ENCODE data around the gene C1orf35. TPM values are rescaled to one million over a fixed set of nuclear protein-coding genes. Genes with fewer than 3 reads are reported as not detected.

The C1orf35 gene
- total RNA-seq, 4 donors from 2014 or later: 10.6 to 18.6 (median 12.6) TPM; not detected in 1

- Histone ChIP-seq H3K36me3 (no peaks in the 10 kb centered on the region), H3K4me3 (no peak overlapping the region), H3K9me3 (no peaks in the 10 kb centered on the region), H3K27me3 (no peaks in the 10 kb centered on the region), H3K4me1 (no peaks in the 10 kb centered on the region), H3K27ac (no peak overlapping the region)
- no peak for TF ChIP-seq POLR2A (IDR thresholded peaks at IDR 0.05)
- no peak for TF ChIP-seq CTCF (IDR thresholded peaks at IDR 0.05)
- intact Hi-C loops (cut with DNase I; ENCODE audit: low total_unique reads): loop anchor here (10.0 kb wide), 1 partner anchor 308 kb away; no protein-coding TSS in a partner anchor
- peak in 1 of 2 donors; percentile 11 for DNase-seq
Measured at GRCh38 chr1:228073061-228073856, 29.9 kb downstream of the C1orf35 start.

DNA sequence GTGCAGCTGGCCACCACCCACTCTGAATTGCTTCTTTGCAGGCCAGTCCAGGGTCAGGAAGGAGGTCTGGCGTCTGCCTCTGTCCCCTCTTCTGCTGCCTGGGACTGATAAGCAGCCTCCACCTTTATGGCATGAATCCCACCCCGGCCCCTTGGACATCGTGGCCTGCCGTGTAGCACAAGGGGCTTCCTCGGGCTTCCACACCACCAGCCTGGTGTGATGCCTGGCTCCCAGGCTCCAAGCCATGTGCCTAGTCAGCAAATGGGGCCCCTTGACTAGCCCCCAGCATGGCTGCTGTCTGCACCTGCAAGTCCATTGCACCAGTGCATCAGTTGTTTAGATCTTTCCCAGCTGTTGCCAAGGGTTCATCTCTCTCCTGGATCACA is 30.5 kb downstream of the C1orf35 start:
- no peaks in the 10 kb centered on the region for H3K27me3 ChIP-seq
- intact Hi-C loops (cut with DNase I; ENCODE audit: low total_unique reads): loop anchor here (10.0 kb wide), 1 partner anchor 308 kb away; no protein-coding TSS in a partner anchor
- no peaks in the 10 kb centered on the region for H3K36me3 ChIP-seq
- peak in 1 of 2 donors; percentile 14 for DNase-seq
- TF ChIP-seq CTCF (IDR thresholded peaks at IDR 0.05) (no peak), POLR2A (IDR thresholded peaks at IDR 0.05) (no peak)
- no peak overlapping the region for H3K4me3 ChIP-seq
- H3K4me1 ChIP-seq: no peaks in the 10 kb centered on the region
- H3K27ac ChIP-seq: no peak overlapping the region
- H3K9me3 ChIP-seq: no peaks in the 10 kb centered on the region

- DNase-seq: no peak
- Histone ChIP-seq H3K36me3 (no peaks in the 10 kb centered on the region), H3K4me3 (no peak overlapping the region), H3K27me3 (peaks cover 0 to under 1% of the 10 kb centered on the region in 2 donors), H3K27ac (no peak overlapping the region), H3K9me3 (no peaks in the 10 kb centered on the region), H3K4me1 (no peaks in the 10 kb centered on the region)
- intact Hi-C loops (cut with DNase I; ENCODE audit: low total_unique reads): loop anchor here (10.0 kb wide), 1 partner anchor 307 kb away; no protein-coding TSS in a partner anchor
- TF ChIP-seq CTCF (IDR thresholded peaks at IDR 0.05): no peak
- TF ChIP-seq POLR2A (IDR thresholded peaks at IDR 0.05): no peak
Measured at GRCh38 chr1:228071839-228072657, 31.1 kb downstream of the C1orf35 start.

- no peak for DNase-seq
- no peaks in the 10 kb centered on the region for H3K4me1 ChIP-seq
- H3K27me3 ChIP-seq: peaks cover 0 to 9% of the 10 kb centered on the region in 2 donors
- H3K36me3 ChIP-seq: no peaks in the 10 kb centered on the region
- intact Hi-C loops (cut with DNase I; ENCODE audit: low total_unique reads): loop anchor here (10.0 kb wide), 1 partner anchor 306 kb away; no protein-coding TSS in a partner anchor
- H3K27ac ChIP-seq: no peak overlapping the region
- no peak overlapping the region for H3K4me3 ChIP-seq
- H3K9me3 ChIP-seq: no peaks in the 10 kb centered on the region
- TF ChIP-seq CTCF (IDR thresholded peaks at IDR 0.05) (no peak), POLR2A (IDR thresholded peaks at IDR 0.05) (no peak)
Measured at GRCh38 chr1:228070851-228071250, 32.3 kb downstream of the C1orf35 start.

Measured in uterus (tissue), 4 donors.